NCI-H1694 (cell line): ENCODE results near the gene SEPTIN8.

ENCODE experiments used
- DNase-seq: peaks from one replicate; lab custom pipeline; 2025; lab: John Stamatoyannopoulos, UW

SEPTIN8 gene

DNA sequence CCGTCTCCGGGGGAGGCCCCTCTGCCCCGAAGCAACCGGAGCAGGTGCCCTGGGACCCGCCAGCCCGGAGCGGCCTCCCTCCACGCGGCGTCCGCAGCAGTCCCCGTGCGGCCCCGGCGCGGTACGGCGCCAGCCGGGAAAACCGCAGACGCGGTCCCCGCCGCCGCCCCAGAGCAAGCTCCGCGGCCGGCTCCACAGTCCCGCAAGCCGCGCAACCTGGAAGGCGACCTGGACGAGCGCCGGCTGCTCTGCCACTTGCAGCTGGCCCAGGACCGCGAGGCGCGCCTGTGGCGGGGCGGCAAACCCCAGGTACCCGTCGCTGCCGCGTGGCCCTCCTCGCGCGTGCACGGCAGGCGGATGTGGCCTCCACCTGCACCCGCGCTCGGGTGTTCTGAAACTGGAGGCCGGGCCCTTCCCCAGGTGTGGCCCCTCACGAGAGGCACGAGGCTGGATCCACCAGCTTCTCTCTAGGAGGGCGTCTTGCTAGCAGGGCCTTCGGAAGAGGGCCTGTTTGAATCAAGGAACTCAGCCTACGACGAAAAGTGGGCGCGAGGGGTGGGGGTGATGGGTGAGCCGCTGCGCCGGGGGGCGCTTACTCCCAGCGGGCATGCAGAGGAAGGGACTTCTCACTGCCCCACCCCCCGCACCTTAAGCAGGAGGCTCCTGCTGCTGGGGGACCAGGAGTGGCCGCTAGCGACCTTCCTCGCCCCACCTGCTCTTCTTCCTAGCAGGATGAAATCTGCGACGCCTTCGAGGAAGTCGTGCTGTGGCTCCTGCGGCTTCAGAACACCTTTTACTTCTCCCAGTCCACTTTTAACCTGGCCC lies 29.2 kb downstream of the SEPTIN8 start:
- DNase-seq, result no peak

DNA sequence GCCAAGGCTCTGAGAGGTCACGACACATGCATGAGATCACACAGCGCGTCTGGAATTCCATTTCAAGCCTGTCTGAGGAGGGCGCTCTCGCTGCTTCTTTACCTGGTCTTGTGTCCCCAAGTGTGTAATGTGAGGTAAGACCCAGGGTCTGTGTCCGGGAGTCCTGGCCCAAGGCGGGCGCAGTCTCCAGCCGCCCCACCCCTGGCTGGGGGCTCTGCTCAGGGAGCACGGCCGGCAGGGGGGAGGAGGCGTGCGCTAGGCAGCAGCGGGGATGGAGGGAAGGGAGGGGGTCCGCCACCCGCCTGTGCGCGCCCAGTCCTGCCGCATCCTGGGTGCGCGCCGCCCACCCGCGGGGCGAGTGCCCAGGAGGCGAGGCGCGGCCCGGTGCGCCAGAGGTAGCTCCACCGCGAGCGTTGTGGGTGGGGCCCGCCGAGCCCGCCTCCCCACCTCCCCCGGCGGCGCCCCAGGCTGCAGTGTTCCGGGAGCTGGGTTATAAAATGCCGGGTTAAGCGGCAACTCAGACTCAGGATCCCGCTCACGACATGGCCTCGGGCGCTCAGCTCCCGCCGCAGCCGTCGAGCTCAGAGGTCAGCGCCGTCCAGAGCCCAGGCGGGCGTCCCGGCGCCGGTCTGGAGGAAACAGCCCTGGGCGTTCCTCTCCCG lies 30.0 kb downstream of the SEPTIN8 start, which contains the start of gene CCNI2:
TSS of gene CCNI2 (plus strand) at position 473 of the 662 bp plus-strand sequence. CDS start at position 543, 70 bp downstream.
- DNase-seq, result no peak

DNA sequence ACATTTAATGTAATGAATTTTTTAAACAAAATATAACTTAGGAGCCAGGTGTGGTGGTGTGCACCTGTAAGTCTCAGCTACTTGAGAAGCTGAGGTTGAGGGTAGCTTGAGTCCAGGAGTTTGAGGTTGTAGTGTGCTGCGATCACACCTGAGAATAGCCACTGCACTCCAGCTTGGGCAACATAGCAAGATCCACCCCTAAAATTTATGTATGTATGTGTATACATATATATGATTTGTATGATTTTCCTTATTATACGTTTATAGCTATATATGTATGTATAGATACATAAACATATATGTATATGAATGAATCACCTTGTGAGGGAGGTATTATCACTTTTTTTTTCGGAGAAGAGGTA lies 30.5 kb downstream of the SEPTIN8 start:
- no peak for DNase-seq

DNA sequence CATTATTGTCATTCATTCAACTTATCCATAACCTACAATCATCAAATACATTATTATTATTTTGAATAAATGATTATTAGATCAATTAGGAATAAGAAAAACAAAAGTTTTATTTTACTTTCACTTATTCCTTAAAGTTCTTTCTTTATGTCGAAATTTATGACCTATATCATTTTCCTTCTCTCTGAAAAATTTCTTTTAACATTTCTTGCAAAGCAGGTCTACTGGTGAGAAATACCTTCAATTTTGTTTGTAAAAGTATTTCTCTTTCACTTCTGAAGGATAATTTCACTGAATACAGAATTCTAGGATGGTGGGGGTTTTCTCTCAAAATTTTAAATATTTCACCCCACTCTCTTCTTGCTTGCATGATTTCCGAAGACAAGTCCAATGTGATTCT lies 32.4 kb downstream of the SEPTIN8 start:
- DNase-seq, result no peak

DNA sequence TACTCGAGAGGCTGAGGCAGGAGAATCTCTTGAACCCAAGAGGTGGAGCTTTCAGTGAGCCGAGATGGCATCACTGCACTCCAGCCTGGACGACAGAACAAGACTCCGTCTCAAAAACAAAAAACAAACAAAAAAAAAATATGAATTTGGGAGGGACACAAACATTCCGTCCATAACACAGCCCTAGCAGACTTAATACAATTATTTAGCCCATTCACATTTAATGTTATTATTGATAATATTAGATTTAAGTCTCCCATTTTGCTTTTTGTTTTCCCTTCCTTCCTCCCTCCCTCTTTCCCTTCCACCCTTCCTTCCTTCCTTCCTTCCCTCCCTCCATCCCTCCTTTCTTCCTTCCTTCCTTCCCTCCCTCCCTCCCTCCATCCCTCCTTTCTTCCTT lies 34.4 kb downstream of the SEPTIN8 start:
- DNase-seq, result no peak

DNA sequence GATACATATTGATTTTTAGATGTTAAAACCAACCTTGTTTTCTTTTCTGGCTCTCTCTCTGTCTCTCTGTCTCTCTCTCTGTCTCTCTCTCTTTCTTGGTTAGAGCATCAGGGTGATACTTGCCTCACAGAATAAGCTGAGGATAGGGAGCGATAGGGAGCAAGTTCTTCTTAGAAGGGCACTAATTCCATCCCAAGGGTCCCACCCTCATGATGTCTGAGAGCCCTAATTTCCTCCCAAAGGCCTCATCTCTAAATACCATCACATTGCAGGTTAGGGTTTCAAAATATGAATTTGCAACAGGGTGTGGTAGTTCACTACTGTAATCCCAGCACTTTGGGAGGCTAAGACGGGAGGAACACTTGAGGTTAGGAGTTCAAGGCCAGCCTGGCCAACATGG lies 34.9 kb downstream of the SEPTIN8 start:
- no peak for DNase-seq

DNA sequence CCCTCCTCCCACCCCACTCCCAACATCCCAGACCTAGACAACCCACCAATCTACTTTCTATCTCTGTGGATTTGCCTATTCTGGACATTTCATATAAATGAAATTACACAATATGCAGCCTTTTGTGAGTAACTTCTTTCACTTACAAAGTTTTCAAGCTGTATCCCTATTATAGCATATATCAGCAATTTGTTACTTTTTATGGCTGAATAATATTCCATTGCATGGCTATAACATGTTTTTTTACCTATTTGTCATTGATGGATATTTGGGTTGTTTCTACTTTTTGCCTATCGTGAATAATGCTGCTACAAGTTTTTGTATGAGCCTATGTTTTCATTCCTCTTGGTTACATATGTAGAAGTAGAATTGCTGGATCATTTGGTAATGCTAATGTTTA lies 37.8 kb downstream of the SEPTIN8 start:
- DNase-seq, result no peak

DNA sequence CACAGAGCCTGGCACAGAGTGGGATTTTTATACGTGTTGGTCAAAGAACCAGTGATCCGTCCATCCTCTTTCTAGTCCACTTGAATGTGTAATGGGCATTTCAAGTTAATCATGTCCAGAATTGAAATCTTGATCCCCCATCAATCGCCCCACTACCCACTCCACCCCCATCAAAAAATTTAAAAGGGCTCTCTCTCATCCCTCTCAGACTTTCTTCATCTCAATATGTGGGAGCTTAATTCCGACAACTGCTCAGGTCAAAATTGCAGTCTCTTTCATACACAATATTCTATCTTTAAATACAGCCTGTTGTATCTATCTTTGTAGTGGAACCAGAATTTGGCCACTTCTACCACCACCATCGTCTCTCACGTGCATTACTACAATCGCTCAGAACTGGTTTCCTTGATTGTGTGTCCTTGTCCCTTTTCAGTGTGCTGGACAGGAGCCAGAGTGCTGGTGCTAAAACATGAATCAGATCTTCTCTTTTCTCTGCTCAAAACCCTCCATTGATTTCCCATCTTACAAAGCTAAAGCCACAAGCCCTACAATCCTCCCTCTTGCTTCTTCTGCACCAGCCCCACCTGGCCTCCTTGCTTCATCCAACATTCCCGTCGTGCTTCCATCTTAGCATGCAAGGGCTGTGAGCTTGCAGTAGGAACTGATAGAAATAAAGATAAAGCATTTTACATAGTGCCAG lies 38.9 kb downstream of the SEPTIN8 start:
- DNase-seq, result no peak

DNA sequence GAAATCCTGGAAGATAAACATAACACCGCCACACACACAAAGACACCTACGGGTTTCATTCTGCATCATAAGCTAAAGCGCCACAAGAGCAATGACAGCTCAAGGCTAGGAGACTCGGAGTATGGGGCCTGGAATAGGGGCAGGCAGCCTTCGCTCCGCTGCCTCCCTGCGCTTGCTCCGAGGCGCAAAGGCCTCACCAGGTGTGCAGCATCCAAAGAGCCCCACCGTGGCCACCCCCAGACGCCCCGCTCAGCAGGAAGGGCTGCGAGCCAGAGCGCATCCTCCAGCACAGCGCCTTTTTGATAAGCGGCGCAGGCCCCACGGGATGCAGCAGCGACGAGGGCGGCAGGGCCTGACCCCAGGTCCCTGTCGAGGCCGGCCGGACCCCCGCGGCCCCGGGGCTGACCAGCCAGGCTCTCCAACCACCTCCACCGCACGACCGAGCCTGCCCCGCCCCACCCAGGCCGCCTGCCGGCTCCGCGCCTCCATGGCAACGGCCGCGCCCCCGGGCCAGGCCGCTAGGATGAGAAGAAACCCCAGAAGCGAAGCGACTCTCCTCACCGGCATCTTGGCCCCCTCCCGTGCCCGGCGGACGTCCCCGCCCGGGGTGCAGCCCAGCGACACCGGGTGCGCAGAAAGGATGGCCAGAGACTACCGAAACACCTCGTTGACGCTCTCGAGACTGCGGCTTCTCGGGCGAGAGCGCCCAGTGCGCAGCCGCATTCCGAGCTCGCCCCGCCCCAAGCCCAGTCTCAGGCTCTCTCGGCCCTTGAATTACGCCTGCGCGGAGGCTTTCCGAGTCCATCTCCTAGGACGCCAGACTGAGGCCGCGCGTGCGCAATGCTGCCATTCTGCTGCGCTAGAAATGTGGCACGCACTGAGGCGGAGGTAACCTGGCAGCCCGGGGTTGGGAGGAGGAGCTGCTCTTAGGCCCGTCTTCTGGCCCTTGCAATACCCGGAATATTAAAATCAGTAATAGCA lies 39.9 kb downstream of the SEPTIN8 start, which contains the start of gene KIF3A:
TSS of gene KIF3A (minus strand) at position 694 of the 981 bp plus-strand sequence. CDS start at position 567, 127 bp downstream.
- peak; percentile 94 for DNase-seq

DNA sequence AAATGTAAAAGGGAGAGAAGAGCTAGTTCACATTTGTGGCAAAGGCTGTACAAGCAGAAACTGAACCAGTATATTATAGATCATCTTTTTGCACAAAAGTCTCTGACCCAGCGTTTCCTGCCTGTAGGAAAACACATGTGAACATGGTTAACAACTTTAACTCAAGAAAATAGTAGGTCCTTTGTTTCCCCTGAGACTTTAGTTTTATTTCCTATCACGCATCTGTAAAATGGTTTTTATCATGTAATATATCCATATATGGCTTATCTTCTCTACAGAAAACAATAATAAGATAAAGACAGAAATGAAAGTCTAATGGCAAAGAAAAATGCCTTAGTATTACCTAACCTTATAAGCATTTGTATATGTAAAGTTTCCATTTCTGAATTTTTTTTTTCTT lies 42.4 kb downstream of the SEPTIN8 start:
- no peak for DNase-seq

DNA sequence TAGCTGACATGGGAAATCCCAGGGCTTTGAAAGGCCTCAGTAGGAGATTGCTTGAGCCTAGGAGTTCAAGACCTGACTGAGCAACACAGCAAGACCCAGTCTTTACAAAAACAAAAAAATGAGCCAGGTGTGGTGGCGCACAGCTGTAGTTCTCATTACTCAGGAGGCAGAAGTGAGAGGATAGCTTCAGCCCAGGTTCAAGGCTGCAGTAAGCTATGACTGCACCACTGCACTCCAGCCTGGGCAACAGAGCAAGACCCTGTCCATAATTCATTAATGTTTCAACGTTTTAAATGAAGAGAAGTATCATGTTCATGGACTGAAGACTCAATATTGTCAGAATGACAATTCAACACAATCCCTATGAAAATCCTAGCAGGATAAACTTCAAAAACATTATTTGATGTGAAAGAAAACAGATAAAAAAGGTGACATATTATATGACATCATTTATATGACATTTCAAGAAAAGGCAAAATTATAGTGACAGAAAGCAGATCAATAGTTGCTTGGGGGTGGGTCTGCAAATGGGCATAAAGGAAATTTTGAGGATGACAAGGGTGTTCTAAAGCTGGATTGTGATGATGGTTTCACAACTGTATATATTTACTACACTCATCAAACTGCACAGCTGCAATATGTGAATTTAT lies 43.4 kb downstream of the SEPTIN8 start:
- no peak for DNase-seq

DNA sequence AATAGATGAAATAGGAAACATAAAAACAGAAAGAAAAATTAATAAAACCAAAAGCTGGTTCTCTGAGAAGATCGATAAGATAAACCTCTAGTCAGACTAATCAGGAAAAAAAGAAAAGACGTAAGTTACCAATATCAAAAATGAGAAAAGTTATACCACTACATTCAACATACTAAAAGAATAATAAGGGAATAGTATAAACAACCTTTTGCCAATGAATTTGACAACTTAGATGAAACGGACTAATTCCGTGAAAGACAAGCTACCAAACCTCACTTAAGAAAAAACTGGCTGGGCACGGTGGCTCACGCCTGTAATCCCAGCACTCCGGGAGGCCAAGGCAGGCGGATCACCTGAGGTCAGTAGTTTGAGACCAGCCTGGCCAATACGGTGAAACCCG lies 47.1 kb downstream of the SEPTIN8 start:
- no peak for DNase-seq

DNA sequence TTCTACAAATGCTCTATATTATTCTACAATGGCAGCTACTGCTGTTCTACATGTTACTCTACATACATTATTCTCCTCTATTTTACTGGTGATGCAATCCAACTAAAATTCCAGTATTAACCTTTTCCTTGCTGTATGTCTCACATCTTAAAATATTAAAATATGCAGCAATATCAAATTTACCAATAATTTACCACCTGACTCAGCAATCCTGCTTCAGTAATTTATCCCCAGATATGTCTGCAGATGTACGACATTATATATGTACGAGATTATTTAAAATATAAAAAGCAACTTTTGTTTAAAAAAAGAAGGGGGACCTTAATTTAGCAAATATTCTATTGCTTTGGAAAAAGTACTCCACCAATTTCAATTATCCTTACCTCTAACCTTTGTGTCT lies 51.3 kb downstream of the SEPTIN8 start:
- DNase-seq, result no peak

DNA sequence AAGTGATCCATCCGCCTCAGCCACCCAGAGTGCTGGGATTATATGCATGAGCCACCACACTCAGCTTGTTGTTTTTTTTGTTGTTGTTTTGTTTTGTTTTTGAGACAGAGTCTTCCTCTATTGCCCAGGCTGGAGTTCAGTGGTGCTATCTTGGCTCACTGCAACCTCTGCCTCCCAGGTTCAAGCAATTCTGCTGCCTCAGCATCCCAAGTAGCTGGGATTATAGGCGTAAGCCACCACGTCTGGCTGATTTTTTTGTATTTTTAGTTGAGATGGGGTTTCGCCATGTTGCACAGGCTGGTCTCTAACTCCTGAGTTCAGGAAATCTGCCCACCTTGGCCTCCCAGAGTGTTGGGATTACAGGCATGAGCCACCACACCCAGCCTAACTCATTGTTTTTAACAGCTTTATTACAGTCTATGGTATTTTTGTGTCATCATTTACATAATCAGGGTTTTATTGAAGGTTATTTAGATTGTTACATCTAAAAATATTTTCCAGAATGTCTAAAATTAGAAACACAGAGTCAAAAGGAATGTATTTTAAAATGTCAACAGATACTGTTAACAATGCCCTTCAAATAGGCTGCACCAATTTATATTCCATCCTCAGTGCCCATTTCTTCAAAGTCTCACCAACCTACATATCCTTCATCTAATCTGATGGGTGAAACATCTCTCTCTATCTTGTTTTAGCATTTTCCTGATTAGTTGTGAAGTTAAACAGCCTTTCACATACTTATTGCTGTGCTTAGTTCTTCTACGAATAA lies 58.3 kb downstream of the SEPTIN8 start:
- DNase-seq, result no peak

DNA sequence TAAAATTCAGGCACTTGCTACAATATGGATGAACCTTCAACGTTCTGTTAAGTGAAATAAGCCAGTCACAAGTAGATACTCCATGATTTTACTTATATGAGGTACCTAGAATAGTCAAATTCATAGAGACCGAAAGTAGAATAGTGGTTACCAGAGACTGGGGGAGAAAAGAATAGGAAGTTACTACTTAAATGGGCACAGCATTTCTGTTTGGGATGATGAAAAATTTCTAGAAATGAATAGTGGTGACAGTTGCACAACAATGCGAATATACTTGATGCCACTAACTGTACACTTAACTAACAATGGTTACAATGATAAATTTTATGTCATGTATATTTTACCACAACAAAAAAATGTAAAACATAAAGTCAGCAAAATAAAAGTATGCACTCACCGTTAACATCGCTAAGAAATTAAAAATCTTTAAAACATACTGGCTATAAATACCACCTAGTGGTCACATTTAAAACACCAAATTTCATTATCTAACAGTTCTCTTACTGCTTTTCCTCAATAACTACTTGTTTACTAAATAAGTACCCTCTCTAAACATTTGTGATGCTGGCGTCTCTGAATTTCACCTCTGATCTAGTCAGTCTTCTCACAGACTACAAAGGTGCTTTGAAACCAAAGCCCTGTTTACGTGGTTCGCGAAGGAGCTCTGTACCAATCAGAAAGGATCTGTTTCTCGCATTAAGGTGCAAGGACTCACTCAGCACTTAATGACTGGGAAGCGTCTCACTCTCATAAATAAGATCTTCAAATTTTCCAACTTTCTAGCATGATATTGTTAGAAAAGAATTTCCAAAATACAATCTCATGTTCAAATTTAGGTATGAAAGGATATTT lies 62.4 kb downstream of the SEPTIN8 start:
- DNase-seq, result no peak

DNA sequence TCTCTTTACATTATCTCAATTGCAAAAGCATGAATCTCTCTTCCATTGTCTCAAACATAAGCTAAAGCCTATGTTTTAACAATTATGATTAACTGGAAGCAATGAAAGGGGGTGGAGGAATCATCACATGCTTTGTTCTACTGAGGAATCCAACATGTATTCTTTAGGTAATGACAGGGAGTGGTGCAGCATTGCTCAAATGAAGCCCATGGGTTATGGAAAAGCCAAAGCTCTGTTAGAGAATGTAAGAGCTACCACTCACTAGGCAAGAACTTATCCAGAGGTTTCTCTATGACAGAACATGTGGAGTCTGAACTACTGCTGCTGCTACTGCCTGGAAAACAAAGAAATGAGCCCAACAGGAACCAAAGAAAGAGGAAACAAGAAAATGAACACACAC lies 68.4 kb downstream of the SEPTIN8 start:
- DNase-seq, result no peak

DNA sequence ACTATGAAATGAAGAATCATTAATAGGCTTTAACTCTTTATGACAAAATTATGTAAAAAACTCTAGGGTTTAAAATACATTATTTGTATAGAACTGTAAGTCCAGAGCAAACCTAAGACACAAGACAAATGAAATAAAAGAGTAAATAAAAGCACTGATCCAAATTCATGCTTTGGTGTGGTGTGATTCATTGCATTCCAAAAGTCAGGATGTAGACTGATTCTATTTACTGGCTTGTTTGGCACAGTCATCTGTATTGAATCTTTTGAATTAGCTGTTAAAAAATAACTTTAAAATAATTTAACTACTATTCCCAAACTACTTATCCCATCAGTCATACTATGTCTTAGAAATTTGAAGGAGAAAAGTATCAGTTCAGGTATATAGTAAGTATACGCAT lies 72.2 kb downstream of the SEPTIN8 start:
- DNase-seq, result no peak
